Endothelial cell of coronary artery (primary cell): Measurements from ENCODE around the gene MYOM1. TPM values are rescaled to one million over a fixed set of nuclear protein-coding genes. Genes with fewer than 3 reads are reported as not detected.

Experiments
- total RNA-seq: library from RNA; depleted of rRNA; stranded (reverse); fragments of >200 nt; gene quantifications from 2 replicates; pipeline ENCODE4 v1.2.3, GENCODE V29; 2014

MYOM1 gene
- total RNA-seq: 0.18 and 0.66 TPM in 2 replicates

GRCh38 chr18:3219631-3220335 lies at the start of gene MYOM1:
Gene MYOM1 (minus strand): TSS chr18:3219968. CDS start chr18:3215223, 4,745 bp downstream.

GRCh38 chr18:3261373-3262233 lies 41.8 kb upstream of the MYOM1 start, which contains the start of gene MYL12B:
Gene MYL12B (plus strand): TSS chr18:3262133. CDS start chr18:3272899, 10,766 bp downstream.

GRCh38 chr18:3247240-3248061 lies 27.7 kb upstream of the MYOM1 start, which contains the start of gene MYL12A:
Gene MYL12A (plus strand): TSS chr18:3247801. CDS start chr18:3253248, 5,447 bp downstream.

Other genes with a start within 250 kb of the MYOM1 start
- 16.0 and 16.2 TPM in 2 replicates for gene LPIN2, start 206.8 kb downstream of the MYOM1 start, total RNA-seq
- 1,310 and 1,573 TPM in 2 replicates for gene MYL12A, start 27.8 kb upstream of the MYOM1 start, total RNA-seq
- gene MYL12B, start 42.2 kb upstream of the MYOM1 start, total RNA-seq: 686 and 716 TPM in 2 replicates
- gene TGIF1, start 230.2 kb upstream of the MYOM1 start, total RNA-seq: 83.3 and 123 TPM in 2 replicates